Fibroblast of lung (primary cell): Measurements from ENCODE around the gene DYNLT1. TPM values are rescaled to one million over a fixed set of nuclear protein-coding genes. Genes with fewer than 3 reads are reported as not detected.
"Not testable (repeated sequence)": the region's sequence is repeated elsewhere in the genome, so short reads cannot be mapped to it uniquely, and the experiment has no call there.

ENCODE experiments used
- DNase-seq, 2 donors: peaks; one replicate each; pipeline versions ENCODE4 v3.0.0 to v3.0.0-alpha.2; 2010; ENCODE audit warnings: low read depth in 2 of 2
- H2AFZ ChIP-seq: 2 replicates; pipeline ENCODE4 v1.5.1; 2012; ENCODE audit warnings: low read length, control low read depth, inconsistent platforms
- H3K27ac ChIP-seq: 2 replicates; pipeline ENCODE4 v1.5.1; 2011; ENCODE audit warnings: low read length, control low read depth; ENCODE audit not compliant: insufficient read depth
- H3K27me3 ChIP-seq: 2 replicates; pipeline ENCODE4 v1.5.1; 2011; ENCODE audit warnings: mild to moderate bottlenecking, low read length; ENCODE audit not compliant: control insufficient read depth, insufficient read depth
- H3K36me3 ChIP-seq: 2 replicates; pipeline ENCODE4 v1.5.1; 2011; ENCODE audit warnings: low read length; ENCODE audit not compliant: control insufficient read depth, insufficient read depth
- H3K4me1 ChIP-seq: 2 replicates; pipeline ENCODE4 v1.5.1; 2011; ENCODE audit warnings: low read length; ENCODE audit not compliant: control insufficient read depth, insufficient read depth; ENCODE audit errors: extremely low read depth
- H3K4me2 ChIP-seq: 2 replicates; pipeline ENCODE4 v1.5.1; 2011; ENCODE audit warnings: low read length, control low read depth; ENCODE audit not compliant: insufficient read depth; ENCODE audit errors: extremely low read depth
- H3K4me3 ChIP-seq, 4 experiments: fragments of 200-600 bp in 1 of 4; sonication (generic) in 1 of 4; replicated peaks in 1 of 4; 2 replicates each; pipeline ENCODE4 v1.5.1; 2011 to 2016; ENCODE audit warnings: low read length in 4 of 4, low read depth in 3 of 4, mild to moderate bottlenecking in 3 of 4, control low read depth in 2 of 4, inconsistent platforms in 1 of 4, mixed read lengths in 1 of 4; ENCODE audit not compliant: insufficient read depth in 1 of 4; ENCODE audit errors: control extremely low read depth in 1 of 4
- H3K79me2 ChIP-seq: 2 replicates; pipeline ENCODE4 v1.5.1; 2012; ENCODE audit warnings: mild to moderate bottlenecking, low read length, inconsistent platforms; ENCODE audit not compliant: control insufficient read depth, insufficient read depth
- H3K9ac ChIP-seq: 2 replicates; pipeline ENCODE4 v1.5.1; 2011; ENCODE audit warnings: mild to moderate bottlenecking, low read length, control low read depth; ENCODE audit not compliant: insufficient read depth
- H3K9me3 ChIP-seq: 2 replicates; pipeline ENCODE4 v1.5.1; 2012; ENCODE audit warnings: low read depth, low read length; ENCODE audit not compliant: control insufficient read depth, insufficient read depth
- H4K20me1 ChIP-seq: 2 replicates; pipeline ENCODE4 v1.5.1; 2011; ENCODE audit warnings: low read length; ENCODE audit not compliant: control insufficient read depth, insufficient read depth; ENCODE audit errors: extremely low read depth
- EZH2 ChIP-seq: IDR thresholded peaks from 2 replicates; pipeline ENCODE4 v1.5.1; 2012; ENCODE audit warnings: low read length, control low read depth, mild to moderate bottlenecking; ENCODE audit errors: missing control alignments
- polyA plus RNA-seq, 2 donors: library from polyadenylated mRNA; depleted of rRNA in 1 of 2; stranded (reverse) in 1 of 2; unstranded in 1 of 2; fragments of >200 nt; gene quantifications; 2 replicates each; pipeline ENCODE4 v1.2.1, GENCODE V29; 2011 to 2012; ENCODE audit warnings: missing spikeins in 1 of 2
- total RNA-seq: library from RNA; depleted of rRNA; stranded (reverse); fragments of >200 nt; gene quantifications from 2 replicates; pipeline ENCODE4 v1.2.1, GENCODE V29; 2014
- TF ChIP-seq, protein P1 (sequence below), 2 donors: IDR thresholded peaks in 1 of 2; conservative IDR thresholded peaks in 1 of 2; 1 replicate in 1 of 2; 2 replicates in 1 of 2; pipeline ENCODE4 v1.5.1; 2011 to 2012; ENCODE audit warnings: low read length in 2 of 2, control low read depth in 1 of 2, inconsistent platforms in 1 of 2, low read depth in 1 of 2, mild to moderate bottlenecking in 1 of 2

DYNLT1 gene
- total and polyA plus RNA-seq, 2 donors (not counting 1 experiment from before 2014, with no cell fraction given), result 92.3 to 296 TPM

DNA sequence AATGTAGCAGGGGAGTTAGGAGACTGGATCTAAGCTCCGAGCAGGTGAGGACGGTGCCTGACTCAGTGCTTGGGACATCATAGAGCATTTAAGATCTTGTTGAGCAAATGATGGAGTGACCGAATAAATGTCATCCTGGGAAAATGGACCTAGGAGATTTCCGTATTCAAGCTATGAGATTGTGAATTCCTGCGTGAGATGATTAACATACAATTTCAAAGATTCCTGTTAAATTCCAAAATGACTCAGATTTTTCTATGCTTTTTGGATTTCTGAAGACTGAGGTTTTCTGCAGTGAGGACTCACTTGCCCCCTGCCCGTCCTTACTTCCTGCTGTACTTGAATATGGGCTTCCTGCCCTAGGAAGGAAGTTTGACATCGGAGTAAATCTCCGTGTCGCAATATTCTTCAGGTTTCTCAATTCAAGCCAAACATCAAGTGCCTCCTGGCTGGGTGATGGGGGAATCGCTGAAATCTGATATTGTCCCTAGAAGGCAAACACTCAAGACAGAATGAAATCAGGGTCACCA lies 10.5 kb upstream of the DYNLT1 start:
- Histone ChIP-seq H3K36me3 (no peaks in the 10 kb centered on the region), H3K27ac (peak overlapping the region; percentile 92), H4K20me1 (no peaks in the 10 kb centered on the region), H3K79me2 (no peaks in the 10 kb centered on the region), H2AFZ (no peak overlapping the region), H3K4me1 (peaks cover 20% of the 10 kb centered on the region), H3K4me2 (peak overlapping the region; percentile 7), H3K9me3 (no peaks in the 10 kb centered on the region), H3K4me3 (no peak overlapping the region), H3K9ac (no peak overlapping the region), H3K27me3 (no peaks in the 10 kb centered on the region)
- peak; percentile 83 to 85 for DNase-seq
- no peak for TF ChIP-seq EZH2
- TF ChIP-seq, protein P1, sequence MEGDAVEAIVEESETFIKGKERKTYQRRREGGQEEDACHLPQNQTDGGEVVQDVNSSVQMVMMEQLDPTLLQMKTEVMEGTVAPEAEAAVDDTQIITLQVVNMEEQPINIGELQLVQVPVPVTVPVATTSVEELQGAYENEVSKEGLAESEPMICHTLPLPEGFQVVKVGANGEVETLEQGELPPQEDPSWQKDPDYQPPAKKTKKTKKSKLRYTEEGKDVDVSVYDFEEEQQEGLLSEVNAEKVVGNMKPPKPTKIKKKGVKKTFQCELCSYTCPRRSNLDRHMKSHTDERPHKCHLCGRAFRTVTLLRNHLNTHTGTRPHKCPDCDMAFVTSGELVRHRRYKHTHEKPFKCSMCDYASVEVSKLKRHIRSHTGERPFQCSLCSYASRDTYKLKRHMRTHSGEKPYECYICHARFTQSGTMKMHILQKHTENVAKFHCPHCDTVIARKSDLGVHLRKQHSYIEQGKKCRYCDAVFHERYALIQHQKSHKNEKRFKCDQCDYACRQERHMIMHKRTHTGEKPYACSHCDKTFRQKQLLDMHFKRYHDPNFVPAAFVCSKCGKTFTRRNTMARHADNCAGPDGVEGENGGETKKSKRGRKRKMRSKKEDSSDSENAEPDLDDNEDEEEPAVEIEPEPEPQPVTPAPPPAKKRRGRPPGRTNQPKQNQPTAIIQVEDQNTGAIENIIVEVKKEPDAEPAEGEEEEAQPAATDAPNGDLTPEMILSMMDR (conservative IDR thresholded peaks at IDR 0.05 in 1 of 2, IDR thresholded peaks at IDR 0.05 in 1 of 2; ENCODE audit: low read depth in 1 of 2, low read length in 2 of 2), result no peak

GRCh38 chr6:158654498-158654897 lies 10.0 kb upstream of the DYNLT1 start:
- Histone ChIP-seq H3K79me2 (no peaks in the 10 kb centered on the region), H3K9me3 (no peaks in the 10 kb centered on the region), H3K4me1 (peaks cover 24% of the 10 kb centered on the region), H3K27ac (peak overlapping the region; percentile 92), H3K36me3 (no peaks in the 10 kb centered on the region), H3K4me2 (peak overlapping the region; percentile 38), H3K4me3 (no peak overlapping the region), H3K9ac (peak overlapping the region; percentile 25), H3K27me3 (no peaks in the 10 kb centered on the region), H2AFZ (peak overlapping the region; percentile 74), H4K20me1 (no peaks in the 10 kb centered on the region)
- TF ChIP-seq EZH2, result no peak
- peak; percentile 89 for DNase-seq

GRCh38 chr6:158653577-158654354 lies 9.2 kb upstream of the DYNLT1 start:
- Histone ChIP-seq H3K79me2 (no peaks in the 10 kb centered on the region), H3K9ac (no peak overlapping the region), H2AFZ (peak overlapping the region; percentile 74), H3K36me3 (no peaks in the 10 kb centered on the region), H4K20me1 (no peaks in the 10 kb centered on the region), H3K9me3 (no peaks in the 10 kb centered on the region), H3K27me3 (no peaks in the 10 kb centered on the region), H3K4me1 (peaks cover 32% of the 10 kb centered on the region), H3K27ac (peak overlapping the region; percentile 92), H3K4me3 (no peak overlapping the region), H3K4me2 (peak overlapping the region; percentile 38)
- peak; percentile 53 to 64 for DNase-seq
- TF ChIP-seq, protein P1 (conservative IDR thresholded peaks at IDR 0.05 in 1 of 2, IDR thresholded peaks at IDR 0.05 in 1 of 2; ENCODE audit: low read depth in 1 of 2, low read length in 2 of 2), result no peak
- no peak for TF ChIP-seq EZH2

DNA sequence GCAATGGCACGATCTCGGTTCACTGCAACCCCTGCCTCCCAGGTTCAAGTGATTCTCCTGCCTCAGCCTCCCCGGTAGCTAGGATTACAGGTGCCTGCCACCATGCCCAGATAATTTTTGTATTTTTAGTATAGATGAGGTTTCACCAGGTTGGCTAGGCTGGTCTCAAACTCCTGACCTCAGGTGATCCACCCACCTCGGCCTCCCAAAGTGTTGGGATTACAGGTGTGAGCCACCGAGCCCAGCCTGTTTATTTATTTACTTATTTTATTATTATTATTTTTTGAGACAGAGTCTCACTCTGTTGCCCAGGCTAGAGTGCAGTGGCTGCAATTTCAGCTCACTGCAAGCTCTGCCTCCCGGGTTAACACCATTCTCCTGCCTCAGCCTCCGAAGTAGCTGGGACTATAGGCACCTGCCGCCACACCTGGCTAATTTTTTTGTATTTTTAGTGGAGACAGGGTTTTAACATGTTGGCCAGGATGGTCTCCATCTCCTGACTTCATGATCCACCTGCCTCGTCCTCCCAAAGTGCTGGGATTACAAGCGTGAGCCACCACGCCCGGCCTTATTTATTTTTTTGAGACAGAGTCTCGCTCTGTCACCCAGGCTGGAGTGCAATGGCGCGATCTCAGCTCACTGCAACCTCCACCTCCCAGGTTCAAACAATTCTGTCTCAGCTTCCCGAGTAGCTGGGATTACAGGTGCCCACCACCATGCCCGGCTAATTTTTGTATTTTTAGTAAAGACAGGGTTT lies 7.6 kb upstream of the DYNLT1 start:
- not testable (repeated sequence) for H3K4me2 ChIP-seq

More for the DNA sequence above, 7.6 kb upstream of the DYNLT1 start:
- not testable (repeated sequence) for H4K20me1 ChIP-seq, H3K27ac ChIP-seq, H3K9ac ChIP-seq, H2AFZ ChIP-seq, H3K9me3 ChIP-seq, H3K4me3 ChIP-seq, H3K79me2 ChIP-seq, H3K36me3 ChIP-seq, H3K27me3 ChIP-seq, DNase-seq
- H3K4me1 ChIP-seq, result peaks cover 37% of the 10 kb centered on the region
